HG02759 (cell line): Measurements from ENCODE around the gene PFDN2.

Source experiments
- ATAC-seq: cut with Tn5 transposase; IDR thresholded peaks from one replicate; pipeline ENCODE4 v1.9.1; 2021; ENCODE audit warnings: mild to moderate bottlenecking, moderate library complexity; ENCODE audit not compliant: unreplicated experiment

PFDN2 gene

DNA sequence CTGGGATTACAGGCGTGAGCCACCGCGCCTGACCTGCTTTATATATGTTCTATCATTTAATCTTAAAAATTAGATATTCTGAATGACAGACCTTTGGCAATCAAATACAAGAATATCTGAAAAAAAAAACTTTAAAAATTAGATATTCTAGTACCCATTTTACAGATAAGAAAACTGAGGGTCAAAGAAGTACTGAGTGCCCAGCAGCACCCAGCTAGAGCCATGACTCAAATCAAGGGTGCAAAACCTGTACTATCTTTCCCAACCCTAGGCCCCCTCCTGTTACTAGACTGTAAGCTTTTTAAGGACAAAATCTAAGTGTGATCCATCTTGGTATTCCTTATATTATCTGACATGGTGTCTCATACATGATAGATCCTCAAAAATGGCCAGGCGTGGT, 56.4 kb downstream of the PFDN2 start:
- ATAC-seq, result no peak

GRCh38 chr1:161059293-161059692, 58.5 kb downstream of the PFDN2 start:
- ATAC-seq, result no peak

GRCh38 chr1:161054805-161055204, 63.0 kb downstream of the PFDN2 start:
- ATAC-seq, result no peak

DNA sequence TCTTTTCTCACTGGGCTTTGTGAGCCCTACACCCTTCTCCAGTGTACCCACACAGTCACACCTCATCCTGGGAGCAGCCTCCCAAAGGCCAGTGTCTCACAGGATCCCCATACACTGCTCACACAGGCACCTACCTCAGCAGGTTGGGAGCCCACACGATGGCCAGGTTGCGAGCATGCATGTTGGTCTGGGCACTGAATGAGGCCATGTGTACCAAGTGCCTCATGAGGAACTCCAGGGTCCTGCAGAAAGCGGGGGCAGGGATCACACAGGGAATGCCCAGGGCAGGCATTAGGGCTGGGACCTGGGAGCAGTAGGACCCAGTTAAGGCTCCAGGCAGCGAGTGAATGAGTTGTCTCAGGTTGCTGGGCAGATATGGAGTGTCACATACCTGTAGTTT, 63.6 kb downstream of the PFDN2 start:
- ATAC-seq, result no peak

GRCh38 chr1:161052899-161053298, 64.9 kb downstream of the PFDN2 start:
- ATAC-seq, result no peak

GRCh38 chr1:161051219-161051618, 66.6 kb downstream of the PFDN2 start:
- no peak for ATAC-seq
